B cell (primary cell): ENCODE data around the gene MAML2. TPM values are rescaled to one million over a fixed set of nuclear protein-coding genes. Genes with fewer than 3 reads are reported as not detected.

ENCODE experiments used
- ATAC-seq: fragments of 200-7000 bp; cut with Tn5 transposase; one replicate; pipeline ENCODE4 v1.10.0; 2021; ENCODE audit warnings: low read depth, mild to moderate bottlenecking, moderate number of reproducible peaks, moderate library complexity
- CTCF ChIA-PET: fragments of 350-600 bp; sonication (Branson Sonifier 250); formaldehyde crosslinking; loops from one replicate; lab custom pipeline; 2021; ENCODE audit warnings: antibody characterized with exemption, inconsistent platforms; lab: Charles Lee
- POLR2A ChIA-PET: fragments of 350-600 bp; sonication (Branson Sonifier 250); formaldehyde crosslinking; loops from one replicate; lab custom pipeline; 2021; ENCODE audit warnings: antibody characterized with exemption; lab: Charles Lee
- DNase-seq: peaks from one replicate; pipeline ENCODE4 v3.0.0; 2013
- H2AFZ ChIP-seq: 2 replicates; pipeline ENCODE4 v1.6.1; 2012; ENCODE audit warnings: mild to moderate bottlenecking, low read depth, low read length; ENCODE audit not compliant: insufficient read depth, poor library complexity, severe bottlenecking
- H3K27ac ChIP-seq, 2 donors: 1 replicate in 1 of 2; 2 replicates in 1 of 2; pipeline ENCODE4 v1.5.1; 2012 to 2013; ENCODE audit warnings: low read length in 2 of 2, mild to moderate bottlenecking in 2 of 2, moderate library complexity in 1 of 2
- H3K27me3 ChIP-seq, 4 experiments: fragments of 200-600 bp in 1 of 4; sonication (generic) in 1 of 4; replicated peaks in 1 of 4; 1 replicate in 2 of 4; 2 replicates in 2 of 4; pipeline versions ENCODE4 v1.6.1 to v1.7.0; 2013 to 2016; ENCODE audit warnings: low read length in 3 of 4, mild to moderate bottlenecking in 2 of 4, mixed read lengths in 1 of 4, moderate library complexity in 1 of 4; ENCODE audit not compliant: insufficient read depth in 4 of 4, control insufficient read depth in 3 of 4; ENCODE audit errors: control extremely low read depth in 1 of 4
- H3K36me3 ChIP-seq, 2 experiments: replicated peaks in 1 of 2; 1 replicate in 1 of 2; 2 replicates in 1 of 2; pipeline versions ENCODE4 v1.6.1 to v1.7.1; 2013; ENCODE audit warnings: low read length in 1 of 2; ENCODE audit not compliant: insufficient read depth in 2 of 2, control insufficient read depth in 1 of 2; ENCODE audit errors: control extremely low read depth in 1 of 2, extremely low read depth in 1 of 2
- H3K4me1 ChIP-seq, 2 donors: fragments of 200-600 bp in 1 of 2; sonication (generic) in 1 of 2; 1 replicate in 1 of 2; 2 replicates in 1 of 2; pipeline versions ENCODE4 v1.5.1 to v1.6.1; 2013 to 2017; ENCODE audit warnings: low read length in 2 of 2; ENCODE audit not compliant: control insufficient read depth in 2 of 2, insufficient read depth in 2 of 2
- H3K4me2 ChIP-seq: replicated peaks from 2 replicates; pipeline ENCODE3; 2012; ENCODE audit warnings: mild to moderate bottlenecking, low read depth, low read length; ENCODE audit not compliant: poor library complexity, severe bottlenecking
- H3K4me3 ChIP-seq, 5 experiments: fragments of 200-600 bp in 1 of 5; sonication (generic) in 1 of 5; 1 replicate in 3 of 5; 2 replicates in 2 of 5; pipeline versions ENCODE4 v1.5.1 to v1.7.0; 2011 to 2016; ENCODE audit warnings: low read length in 4 of 5, mild to moderate bottlenecking in 4 of 5, low read depth in 2 of 5, control low read depth in 1 of 5, moderate library complexity in 1 of 5; ENCODE audit not compliant: insufficient read depth in 1 of 5; ENCODE audit errors: control extremely low read depth in 1 of 5, extremely low read depth in 1 of 5
- H3K79me2 ChIP-seq: fragments of 200-600 bp; sonication (generic); one replicate; pipeline ENCODE4 v1.6.0; 2016; ENCODE audit warnings: low read length; ENCODE audit not compliant: control insufficient read depth, insufficient read depth
- H3K9ac ChIP-seq: fragments of 200-600 bp; sonication (generic); 2 replicates; pipeline ENCODE4 v1.6.1; 2017; ENCODE audit warnings: mild to moderate bottlenecking, low read length, moderate library complexity
- H3K9me3 ChIP-seq, 3 donors: one replicate each; pipeline versions ENCODE4 v1.6.1 to v1.7.1; 2013; ENCODE audit warnings: low read length in 2 of 3; ENCODE audit not compliant: control insufficient read depth in 2 of 3, insufficient read depth in 1 of 3; ENCODE audit errors: control extremely low read depth in 1 of 3
- H4K20me1 ChIP-seq: 2 replicates; pipeline ENCODE4 v1.6.0; 2012; ENCODE audit warnings: mild to moderate bottlenecking, low read length; ENCODE audit not compliant: insufficient read depth, control insufficient read depth, poor library complexity, severe bottlenecking
- H3K27ac Mint-ChIP-seq: one replicate; pipeline ENCODE4 v1.8.0; 2021; ENCODE audit warnings: mixed read lengths
- H3K27me3 Mint-ChIP-seq: one replicate; pipeline ENCODE4 v1.8.0; 2021; ENCODE audit warnings: mixed read lengths
- H3K4me1 Mint-ChIP-seq: one replicate; pipeline ENCODE4 v1.8.0; 2021; ENCODE audit warnings: mixed read lengths
- H3K4me3 Mint-ChIP-seq: one replicate; pipeline ENCODE4 v1.8.0; 2021; ENCODE audit warnings: mixed read lengths
- H3K9me3 Mint-ChIP-seq: one replicate; pipeline ENCODE4 v1.8.0; 2022; ENCODE audit warnings: mixed read lengths; ENCODE audit not compliant: insufficient read depth
- CTCF ChIP-seq: fragments of 200-600 bp; IDR thresholded peaks from one replicate; pipeline ENCODE4 v1.8.0; 2022; ENCODE audit warnings: antibody characterized with exemption, mild to moderate bottlenecking
- EZH2 ChIP-seq: IDR thresholded peaks from 2 replicates; pipeline ENCODE4 v1.6.1; 2012; ENCODE audit warnings: borderline replicate concordance, low read depth, mild to moderate bottlenecking, moderate library complexity, low read length; ENCODE audit not compliant: insufficient read depth, poor library complexity, severe bottlenecking
- WGBS: methylation state at CpG from one replicate; pipeline ENCODE4 v1.1.5; 2013; ENCODE audit warnings: missing lambda C conversion rate; ENCODE audit not compliant: insufficient coverage; 5-methylcytosine and 5-hydroxymethylcytosine counted together
- intact Hi-C: fragments of 100-400 bp; cut with micrococcal nuclease; formaldehyde crosslinking; loops from one replicate; pipeline ENCODE4 v1.10.0; 2022
- polyA plus RNA-seq: library from polyadenylated mRNA; depleted of rRNA; stranded (reverse); fragments of >200 nt; gene quantifications from 2 replicates; pipeline ENCODE4 v1.2.3, GENCODE V29; 2012
- total RNA-seq, 2 donors: library from RNA; stranded (reverse); fragments of 120-200 nt in 1 of 2; gene quantifications; 1 replicate in 1 of 2; 2 replicates in 1 of 2; pipeline versions ENCODE4 v1.2.3 to v1.2.4, GENCODE V29; 2013 to 2022

The MAML2 gene
- total and polyA plus RNA-seq, 2 donors (not counting 1 experiment from before 2014, with no cell fraction given), result 10.7 to 26.4 TPM

GRCh38 chr11:96180341-96180740 lies 162.7 kb downstream of the MAML2 start:
- no peak overlapping the region for H3K4me3 Mint-ChIP-seq
- Histone ChIP-seq H3K79me2 (peaks cover 17% of the 10 kb centered on the region), H3K4me3 (no peak overlapping the region), H3K9ac (no peak overlapping the region), H3K9me3 (no peaks in the 10 kb centered on the region), H3K4me1 (peaks cover 8 to 11% of the 10 kb centered on the region in 2 donors), H3K27me3 (no peaks in the 10 kb centered on the region), H2AFZ (no peak overlapping the region), H3K36me3 (peaks cover 2 to 5% of the 10 kb centered on the region in 2 experiments), H3K4me2 (no peak overlapping the region), H4K20me1 (peaks cover 7% of the 10 kb centered on the region), H3K27ac (no peak overlapping the region)
- TF ChIP-seq EZH2 (no peak), CTCF (no peak)
- intact Hi-C loops, result no loop called here
- no peak for DNase-seq
- POLR2A ChIA-PET, result no interaction called here
- no peaks in the 10 kb centered on the region for H3K27me3 Mint-ChIP-seq
- CTCF ChIA-PET, result no interaction called here
- peaks cover 19% of the 10 kb centered on the region for H3K4me1 Mint-ChIP-seq
- ATAC-seq, result no peak
- H3K9me3 Mint-ChIP-seq, result no peaks in the 10 kb centered on the region
- H3K27ac Mint-ChIP-seq, result peak overlapping the region; percentile 23

GRCh38 chr11:96179905-96180304 lies 163.1 kb downstream of the MAML2 start:
- ChIA-PET POLR2A (no interaction called here), CTCF (no interaction called here)
- no peak overlapping the region for H3K4me3 Mint-ChIP-seq
- no peaks in the 10 kb centered on the region for H3K27me3 ChIP-seq
- WGBS, result 100% methylated on average over 3 of the region's 4 CpGs
- no peak overlapping the region for H3K4me2 ChIP-seq
- H3K27me3 Mint-ChIP-seq, result no peaks in the 10 kb centered on the region
- H3K4me3 ChIP-seq, result no peak overlapping the region
- intact Hi-C loops, result no loop called here
- DNase-seq, result no peak
- no peak for ATAC-seq
- peaks cover 3% of the 10 kb centered on the region for H4K20me1 ChIP-seq
- TF ChIP-seq CTCF (no peak), EZH2 (no peak)
- peak overlapping the region; percentile 23 for H3K27ac Mint-ChIP-seq
- peaks cover 2 to 5% of the 10 kb centered on the region in 2 experiments for H3K36me3 ChIP-seq
- H3K9me3 Mint-ChIP-seq, result no peaks in the 10 kb centered on the region
- peaks cover 16% of the 10 kb centered on the region for H3K79me2 ChIP-seq
- H3K9me3 ChIP-seq, result no peaks in the 10 kb centered on the region
- H3K4me1 ChIP-seq, result peaks cover 4 to 7% of the 10 kb centered on the region in 2 donors
- H2AFZ ChIP-seq, result no peak overlapping the region
- no peak overlapping the region for H3K27ac ChIP-seq
- H3K9ac ChIP-seq, result no peak overlapping the region
- H3K4me1 Mint-ChIP-seq, result peaks cover 15% of the 10 kb centered on the region
